Natural killer cell (primary cell): Measurements from ENCODE around the gene FGD2. TPM values are rescaled to one million over a fixed set of nuclear protein-coding genes. Genes with fewer than 3 reads are reported as not detected.

ENCODE experiments used
- ATAC-seq, 3 donors: fragments of 150-1000 bp in 2 of 3; fragments of 200-7000 bp in 1 of 3; cut with Tn5 transposase; 1 replicate in 1 of 3; 2 replicates in 2 of 3; pipeline ENCODE4 v1.10.0; 2021; ENCODE audit warnings: mild to moderate bottlenecking in 2 of 3, moderate library complexity in 2 of 3
- DNase-seq, 2 donors: peaks; one replicate each; pipeline versions ENCODE4 v3.0.0 to v3.0.0-alpha.2; 2013 to 2021; ENCODE audit warnings: mixed read lengths in 1 of 2
- H3K27ac ChIP-seq: one replicate; pipeline ENCODE4 v1.5.1; 2013; ENCODE audit warnings: mild to moderate bottlenecking, low read length
- H3K27me3 ChIP-seq: one replicate; pipeline ENCODE4 v1.6.1; 2013; ENCODE audit warnings: low read length; ENCODE audit not compliant: control insufficient read depth, insufficient read depth
- H3K36me3 ChIP-seq: one replicate; pipeline ENCODE4 v1.6.1; 2013; ENCODE audit warnings: low read length; ENCODE audit not compliant: control insufficient read depth, insufficient read depth
- H3K4me1 ChIP-seq: one replicate; pipeline ENCODE4 v1.6.1; 2013; ENCODE audit warnings: low read length; ENCODE audit not compliant: control insufficient read depth, insufficient read depth
- H3K4me3 ChIP-seq: one replicate; pipeline ENCODE4 v1.5.1; 2013; ENCODE audit warnings: low read length
- H3K9me3 ChIP-seq: one replicate; pipeline ENCODE4 v1.6.1; 2013; ENCODE audit warnings: low read length; ENCODE audit not compliant: control insufficient read depth, insufficient read depth
- H3K27ac Mint-ChIP-seq, 2 donors: one replicate each; pipeline ENCODE4 v1.8.0; 2022; ENCODE audit warnings: mild to moderate bottlenecking in 2 of 2, mixed read lengths in 2 of 2, moderate library complexity in 1 of 2
- H3K27me3 Mint-ChIP-seq, 2 donors: one replicate each; pipeline ENCODE4 v1.8.0; 2022; ENCODE audit warnings: low read depth in 2 of 2, mixed read lengths in 2 of 2
- H3K36me3 Mint-ChIP-seq: one replicate; pipeline ENCODE4 v1.8.0; 2022; ENCODE audit warnings: mixed read lengths
- H3K4me1 Mint-ChIP-seq, 2 donors: one replicate each; pipeline ENCODE4 v1.8.0; 2022; ENCODE audit warnings: mixed read lengths in 2 of 2
- H3K4me3 Mint-ChIP-seq: one replicate; pipeline ENCODE4 v1.8.0; 2022; ENCODE audit warnings: mild to moderate bottlenecking, moderate library complexity, mixed read lengths
- H3K9me3 Mint-ChIP-seq, 2 donors: one replicate each; pipeline ENCODE4 v1.8.0; 2022; ENCODE audit warnings: mixed read lengths in 2 of 2
- WGBS: methylation state at CpG from one replicate; pipeline ENCODE4 v1.1.7; 2013; ENCODE audit warnings: missing lambda C conversion rate; ENCODE audit not compliant: insufficient coverage; 5-methylcytosine and 5-hydroxymethylcytosine counted together
- intact Hi-C: fragments of 100-400 bp; cut with micrococcal nuclease; formaldehyde crosslinking; loops from one replicate; pipeline ENCODE4 v1.14.2; 2022
- total RNA-seq, 4 donors: library from RNA; stranded (reverse); fragments of 120-200 nt in 1 of 4; gene quantifications; one replicate each; pipeline versions ENCODE4 v1.2.3 to v1.2.4, GENCODE V29; 2013 to 2022
- TF ChIP-seq, protein P1 (sequence below): fragments of 200-600 bp; IDR thresholded peaks from one replicate; pipeline ENCODE4 v1.8.0; 2022; ENCODE audit warnings: antibody characterized with exemption

The FGD2 gene
- total RNA-seq, 3 donors from 2014 or later (not counting 1 experiment from before 2014, with no cell fraction given), result 6.3 to 22.3 (median 14.1) TPM

- no peak for DNase-seq
- Mint-ChIP-seq H3K9me3 (no peaks in the 10 kb centered on the region), H3K27ac (no peak overlapping the region), H3K27me3 (no peaks in the 10 kb centered on the region), H3K4me3 (no peak overlapping the region), H3K36me3 (no peaks in the 10 kb centered on the region), H3K4me1 (peaks cover 8 to 14% of the 10 kb centered on the region in 2 donors)
- H3K27ac ChIP-seq, result no peak overlapping the region
- WGBS, result 97% methylated on average over 12 of the region's 12 CpGs
- no peaks in the 10 kb centered on the region for H3K36me3 ChIP-seq
- H3K4me3 ChIP-seq, result no peak overlapping the region
- no peak for ATAC-seq
- H3K9me3 ChIP-seq, result no peaks in the 10 kb centered on the region
- H3K4me1 ChIP-seq, result peaks cover 4% of the 10 kb centered on the region
- TF ChIP-seq, protein P1, sequence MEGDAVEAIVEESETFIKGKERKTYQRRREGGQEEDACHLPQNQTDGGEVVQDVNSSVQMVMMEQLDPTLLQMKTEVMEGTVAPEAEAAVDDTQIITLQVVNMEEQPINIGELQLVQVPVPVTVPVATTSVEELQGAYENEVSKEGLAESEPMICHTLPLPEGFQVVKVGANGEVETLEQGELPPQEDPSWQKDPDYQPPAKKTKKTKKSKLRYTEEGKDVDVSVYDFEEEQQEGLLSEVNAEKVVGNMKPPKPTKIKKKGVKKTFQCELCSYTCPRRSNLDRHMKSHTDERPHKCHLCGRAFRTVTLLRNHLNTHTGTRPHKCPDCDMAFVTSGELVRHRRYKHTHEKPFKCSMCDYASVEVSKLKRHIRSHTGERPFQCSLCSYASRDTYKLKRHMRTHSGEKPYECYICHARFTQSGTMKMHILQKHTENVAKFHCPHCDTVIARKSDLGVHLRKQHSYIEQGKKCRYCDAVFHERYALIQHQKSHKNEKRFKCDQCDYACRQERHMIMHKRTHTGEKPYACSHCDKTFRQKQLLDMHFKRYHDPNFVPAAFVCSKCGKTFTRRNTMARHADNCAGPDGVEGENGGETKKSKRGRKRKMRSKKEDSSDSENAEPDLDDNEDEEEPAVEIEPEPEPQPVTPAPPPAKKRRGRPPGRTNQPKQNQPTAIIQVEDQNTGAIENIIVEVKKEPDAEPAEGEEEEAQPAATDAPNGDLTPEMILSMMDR, result no peak
- intact Hi-C loops, result no loop called here
- H3K27me3 ChIP-seq, result no peaks in the 10 kb centered on the region
These were observed 72.4 kb downstream of the FGD2 start for GRCh38 chr6:37077905-37078296.

Other genes with a start within 250 kb of the FGD2 start
- 1 to 10 TPM; 1.2 to 8.5 (median 2.0) TPM for gene CPNE5, start 166.2 kb upstream of the FGD2 start, total RNA-seq
- gene PPIL1, start 130.9 kb upstream of the FGD2 start, total RNA-seq, result 1 to 10 TPM; 2.6 to 5.2 (median 5.1) TPM
- 10 to 100 TPM; 34.3 to 47.0 (median 46.3) TPM for gene C6orf89, start 119.7 kb upstream of the FGD2 start, total RNA-seq
- 1 to 10 TPM in 2 of 3 donors, under 1 TPM in 1; 0.33 to 1.8 (median 1.1) TPM for gene PI16, start 50.9 kb upstream of the FGD2 start, total RNA-seq
- gene MTCH1, start 19.5 kb upstream of the FGD2 start, total RNA-seq, result 100 to 1,000 TPM; 158 to 180 (median 162) TPM
- 100 to 1,000 TPM; 188 to 242 (median 215) TPM for gene PIM1, start 164.5 kb downstream of the FGD2 start, total RNA-seq